ENCODE results near the gene MPO. TPM values are rescaled to one million over a fixed set of nuclear protein-coding genes. Genes with fewer than 3 reads are reported as not detected.
A peak's percentile ranks its signal among the peaks of the same experiment; 100 is the strongest.

Gene MPO
- total and polyA plus RNA-seq, 2 donors (not counting 1 experiment from before 2014, with no cell fraction given): 0.07 TPM; not detected in 1

DNA sequence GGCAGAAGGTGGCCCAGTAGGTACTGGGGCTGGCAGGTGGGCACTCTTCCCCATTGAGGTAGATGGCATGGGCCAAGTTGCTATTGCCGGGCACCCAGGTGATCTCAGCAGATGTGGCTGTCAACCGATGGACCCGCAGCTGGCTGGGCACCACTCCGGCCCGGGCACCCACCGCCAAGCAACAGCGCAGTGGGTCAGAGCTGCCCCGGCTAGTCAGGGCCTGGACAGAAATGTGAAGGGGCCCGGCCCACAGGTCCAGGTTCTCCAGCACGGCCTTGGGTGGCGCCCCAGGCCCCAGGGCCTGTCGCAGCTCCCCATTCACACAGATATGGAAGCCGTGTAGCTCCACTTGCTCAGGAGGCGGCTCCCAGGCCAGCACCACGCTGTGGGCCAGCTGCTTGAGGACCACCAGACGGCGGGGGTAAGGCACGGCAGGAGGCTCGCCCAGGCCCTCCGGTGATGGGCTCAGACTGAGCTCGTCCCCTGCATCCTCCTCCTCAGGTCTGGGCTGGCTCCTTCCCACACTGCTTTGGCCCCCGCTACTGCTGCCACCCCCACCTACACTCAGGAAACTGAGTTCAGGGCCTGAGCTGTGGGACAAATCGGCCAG is 31.4 kb upstream of the MPO start:
- H3K4me1 Mint-ChIP-seq: peaks cover 2% of the 10 kb centered on the region
- H3K4me1 ChIP-seq (ENCODE audit: control insufficient read depth in 2 of 2, insufficient read depth in 2 of 2, low read length in 2 of 2): peaks cover under 1 to 1% of the 10 kb centered on the region in 2 donors
- 97% methylated on average over 21 of the region's 23 CpGs for WGBS (ENCODE audit: insufficient coverage)
- ATAC-seq (ENCODE audit: low read depth) (no peak), DNase-seq (peak; percentile 7)
- H3K79me2 ChIP-seq (ENCODE audit: control insufficient read depth, insufficient read depth, low read length): no peaks in the 10 kb centered on the region
- H4K20me1 ChIP-seq (ENCODE audit: control insufficient read depth, insufficient read depth, low read length, poor library complexity, severe bottlenecking): no peaks in the 10 kb centered on the region
- no peaks in the 10 kb centered on the region for H3K9me3 ChIP-seq (ENCODE audit: control extremely low read depth in 1 of 3, control insufficient read depth in 2 of 3, insufficient read depth in 1 of 3, low read length in 2 of 3)
- H3K4me2 ChIP-seq (replicated peaks; ENCODE audit: low read depth, low read length, poor library complexity, severe bottlenecking): no peak overlapping the region
- no peak for TF ChIP-seq EZH2 (IDR thresholded peaks at IDR 0.05; ENCODE audit: borderline replicate concordance, insufficient read depth, low read depth, low read length, poor library complexity, severe bottlenecking)
- TF ChIP-seq CTCF (IDR thresholded peaks at IDR 0.05): no peak
- no peak overlapping the region for H3K9ac ChIP-seq (ENCODE audit: low read length)
- no peak overlapping the region for H3K4me3 Mint-ChIP-seq
- H3K9me3 Mint-ChIP-seq (ENCODE audit: insufficient read depth): no peaks in the 10 kb centered on the region
- ChIA-PET POLR2A (no interaction called here), CTCF (interaction anchor here (0.8 to 17.9 kb wide), 4 partner anchors 8 to 45 kb away, joined by 3 to 587 read pairs (median 31); partner anchors contain the start of gene SUPT4H1)
- no peak overlapping the region for H3K27ac Mint-ChIP-seq
- no peak overlapping the region for H3K4me3 ChIP-seq (ENCODE audit: control extremely low read depth in 1 of 5, extremely low read depth in 1 of 5, insufficient read depth in 1 of 5, low read depth in 2 of 5, low read length in 4 of 5)
- intact Hi-C loops (cut with micrococcal nuclease): no loop called here
- H3K27me3 Mint-ChIP-seq: no peaks in the 10 kb centered on the region
- no peak overlapping the region for H2AFZ ChIP-seq (ENCODE audit: insufficient read depth, low read depth, low read length, poor library complexity, severe bottlenecking)
- H3K27me3 ChIP-seq (replicated peaks in 1 of 4; ENCODE audit: control extremely low read depth in 1 of 4, control insufficient read depth in 3 of 4, insufficient read depth in 4 of 4, low read length in 3 of 4): no peaks in the 10 kb centered on the region
- H3K36me3 ChIP-seq (replicated peaks in 1 of 2; ENCODE audit: control extremely low read depth in 1 of 2, control insufficient read depth in 1 of 2, extremely low read depth in 1 of 2, insufficient read depth in 2 of 2, low read length in 1 of 2): no peaks in the 10 kb centered on the region
- H3K27ac ChIP-seq (ENCODE audit: low read length in 2 of 2): no peak overlapping the region

DNA sequence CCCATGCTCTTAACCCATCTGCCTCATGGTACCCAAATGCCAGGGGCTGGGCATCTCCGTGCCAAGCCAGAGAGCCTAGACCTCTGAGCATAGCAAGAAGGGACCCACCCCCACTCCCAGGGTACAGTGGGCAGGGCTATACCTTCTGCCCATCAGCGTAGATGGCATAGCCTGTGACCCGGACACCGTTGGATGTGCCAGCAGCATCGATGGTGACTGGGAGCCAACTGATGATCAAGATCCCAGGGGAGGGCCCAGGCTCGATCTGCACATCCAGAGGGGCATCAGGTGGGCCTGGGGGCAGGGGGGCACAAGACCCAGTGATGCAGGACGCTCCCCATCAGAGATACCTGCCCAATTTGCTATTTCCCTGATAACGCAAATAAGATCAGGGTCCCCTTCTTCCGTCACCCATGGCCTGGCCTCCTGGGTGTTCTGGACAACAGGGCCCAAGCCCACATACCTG is 30.7 kb upstream of the MPO start:
- Histone ChIP-seq H2AFZ (ENCODE audit: insufficient read depth, low read depth, low read length, poor library complexity, severe bottlenecking) (no peak overlapping the region), H3K27me3 (replicated peaks in 1 of 4; ENCODE audit: control extremely low read depth in 1 of 4, control insufficient read depth in 3 of 4, insufficient read depth in 4 of 4, low read length in 3 of 4) (no peaks in the 10 kb centered on the region), H4K20me1 (ENCODE audit: control insufficient read depth, insufficient read depth, low read length, poor library complexity, severe bottlenecking) (no peaks in the 10 kb centered on the region), H3K27ac (ENCODE audit: low read length in 2 of 2) (no peak overlapping the region), H3K9ac (ENCODE audit: low read length) (no peak overlapping the region), H3K79me2 (ENCODE audit: control insufficient read depth, insufficient read depth, low read length) (no peaks in the 10 kb centered on the region), H3K36me3 (replicated peaks in 1 of 2; ENCODE audit: control extremely low read depth in 1 of 2, control insufficient read depth in 1 of 2, extremely low read depth in 1 of 2, insufficient read depth in 2 of 2, low read length in 1 of 2) (no peaks in the 10 kb centered on the region), H3K9me3 (ENCODE audit: control extremely low read depth in 1 of 3, control insufficient read depth in 2 of 3, insufficient read depth in 1 of 3, low read length in 2 of 3) (no peaks in the 10 kb centered on the region), H3K4me2 (replicated peaks; ENCODE audit: low read depth, low read length, poor library complexity, severe bottlenecking) (no peak overlapping the region), H3K4me3 (ENCODE audit: control extremely low read depth in 1 of 5, extremely low read depth in 1 of 5, insufficient read depth in 1 of 5, low read depth in 2 of 5, low read length in 4 of 5) (no peak overlapping the region), H3K4me1 (ENCODE audit: control insufficient read depth in 2 of 2, insufficient read depth in 2 of 2, low read length in 2 of 2) (no peaks in the 10 kb centered on the region)
- H3K4me1 Mint-ChIP-seq: no peaks in the 10 kb centered on the region
- DNase-seq (no peak), ATAC-seq (ENCODE audit: low read depth) (no peak)
- TF ChIP-seq CTCF (IDR thresholded peaks at IDR 0.05): no peak
- no peak for TF ChIP-seq EZH2 (IDR thresholded peaks at IDR 0.05; ENCODE audit: borderline replicate concordance, insufficient read depth, low read depth, low read length, poor library complexity, severe bottlenecking)
- CTCF ChIA-PET: interaction anchor here (7.3 to 17.9 kb wide), 2 partner anchors 7 to 30 kb away, joined by 59 to 587 read pairs; no protein-coding TSS in a partner anchor
- POLR2A ChIA-PET: no interaction called here
- intact Hi-C loops (cut with micrococcal nuclease): no loop called here
- WGBS (ENCODE audit: insufficient coverage): 95% methylated on average over 9 of the region's 9 CpGs
- H3K27ac Mint-ChIP-seq: no peak overlapping the region
- H3K27me3 Mint-ChIP-seq: no peaks in the 10 kb centered on the region
- no peaks in the 10 kb centered on the region for H3K9me3 Mint-ChIP-seq (ENCODE audit: insufficient read depth)
- no peak overlapping the region for H3K4me3 Mint-ChIP-seq
